Fibroblast of lung (primary cell): Measurements from ENCODE around the gene FGF14. TPM values are rescaled to one million over a fixed set of nuclear protein-coding genes. Genes with fewer than 3 reads are reported as not detected.

Experiments
- DNase-seq, 2 donors: peaks; one replicate each; pipeline versions ENCODE4 v3.0.0 to v3.0.0-alpha.2; 2010; ENCODE audit warnings: low read depth in 2 of 2
- H2AFZ ChIP-seq: 2 replicates; pipeline ENCODE4 v1.5.1; 2012; ENCODE audit warnings: low read length, control low read depth, inconsistent platforms
- H3K27ac ChIP-seq: 2 replicates; pipeline ENCODE4 v1.5.1; 2011; ENCODE audit warnings: low read length, control low read depth; ENCODE audit not compliant: insufficient read depth
- H3K27me3 ChIP-seq: 2 replicates; pipeline ENCODE4 v1.5.1; 2011; ENCODE audit warnings: mild to moderate bottlenecking, low read length; ENCODE audit not compliant: control insufficient read depth, insufficient read depth
- H3K36me3 ChIP-seq: 2 replicates; pipeline ENCODE4 v1.5.1; 2011; ENCODE audit warnings: low read length; ENCODE audit not compliant: control insufficient read depth, insufficient read depth
- H3K4me1 ChIP-seq: 2 replicates; pipeline ENCODE4 v1.5.1; 2011; ENCODE audit warnings: low read length; ENCODE audit not compliant: control insufficient read depth, insufficient read depth; ENCODE audit errors: extremely low read depth
- H3K4me2 ChIP-seq: 2 replicates; pipeline ENCODE4 v1.5.1; 2011; ENCODE audit warnings: low read length, control low read depth; ENCODE audit not compliant: insufficient read depth; ENCODE audit errors: extremely low read depth
- H3K4me3 ChIP-seq, 4 experiments: fragments of 200-600 bp in 1 of 4; sonication (generic) in 1 of 4; replicated peaks in 1 of 4; 2 replicates each; pipeline ENCODE4 v1.5.1; 2011 to 2016; ENCODE audit warnings: low read length in 4 of 4, low read depth in 3 of 4, mild to moderate bottlenecking in 3 of 4, control low read depth in 2 of 4, inconsistent platforms in 1 of 4, mixed read lengths in 1 of 4; ENCODE audit not compliant: insufficient read depth in 1 of 4; ENCODE audit errors: control extremely low read depth in 1 of 4
- H3K79me2 ChIP-seq: 2 replicates; pipeline ENCODE4 v1.5.1; 2012; ENCODE audit warnings: mild to moderate bottlenecking, low read length, inconsistent platforms; ENCODE audit not compliant: control insufficient read depth, insufficient read depth
- H3K9ac ChIP-seq: 2 replicates; pipeline ENCODE4 v1.5.1; 2011; ENCODE audit warnings: mild to moderate bottlenecking, low read length, control low read depth; ENCODE audit not compliant: insufficient read depth
- H3K9me3 ChIP-seq: 2 replicates; pipeline ENCODE4 v1.5.1; 2012; ENCODE audit warnings: low read depth, low read length; ENCODE audit not compliant: control insufficient read depth, insufficient read depth
- H4K20me1 ChIP-seq: 2 replicates; pipeline ENCODE4 v1.5.1; 2011; ENCODE audit warnings: low read length; ENCODE audit not compliant: control insufficient read depth, insufficient read depth; ENCODE audit errors: extremely low read depth
- EZH2 ChIP-seq: IDR thresholded peaks from 2 replicates; pipeline ENCODE4 v1.5.1; 2012; ENCODE audit warnings: low read length, control low read depth, mild to moderate bottlenecking; ENCODE audit errors: missing control alignments
- polyA plus RNA-seq, 2 donors: library from polyadenylated mRNA; depleted of rRNA in 1 of 2; stranded (reverse) in 1 of 2; unstranded in 1 of 2; fragments of >200 nt; gene quantifications; 2 replicates each; pipeline ENCODE4 v1.2.1, GENCODE V29; 2011 to 2012; ENCODE audit warnings: missing spikeins in 1 of 2
- total RNA-seq: library from RNA; depleted of rRNA; stranded (reverse); fragments of >200 nt; gene quantifications from 2 replicates; pipeline ENCODE4 v1.2.1, GENCODE V29; 2014
- TF ChIP-seq, protein P1 (sequence below), 2 donors: IDR thresholded peaks in 1 of 2; conservative IDR thresholded peaks in 1 of 2; 1 replicate in 1 of 2; 2 replicates in 1 of 2; pipeline ENCODE4 v1.5.1; 2011 to 2012; ENCODE audit warnings: low read length in 2 of 2, control low read depth in 1 of 2, inconsistent platforms in 1 of 2, low read depth in 1 of 2, mild to moderate bottlenecking in 1 of 2

The FGF14 gene
- total and polyA plus RNA-seq, 2 donors (not counting 1 experiment from before 2014, with no cell fraction given) = 0.94 to 7.8 TPM

DNA sequence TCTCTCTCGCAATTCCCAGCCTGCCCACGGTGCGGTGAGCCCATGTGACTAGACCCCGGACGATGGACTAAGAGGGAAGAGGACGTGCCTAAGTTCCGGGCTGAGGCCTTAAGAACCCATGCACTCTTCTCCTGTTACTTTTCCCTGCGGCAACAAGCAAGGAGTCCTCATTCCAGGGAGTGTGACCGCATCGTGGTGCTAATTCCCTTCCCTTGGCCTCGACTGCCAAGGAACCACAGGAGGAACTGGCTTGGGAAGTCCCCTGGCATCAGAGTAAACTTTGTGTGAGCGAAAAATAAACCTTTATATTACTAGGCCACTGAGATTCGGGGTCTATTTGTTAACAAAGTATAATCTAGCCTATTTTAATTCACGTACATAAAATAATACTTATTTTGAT lies 34.0 kb downstream of the FGF14 start:
- Histone ChIP-seq H4K20me1 (no peaks in the 10 kb centered on the region), H2AFZ (no peak overlapping the region), H3K4me1 (no peaks in the 10 kb centered on the region), H3K36me3 (no peaks in the 10 kb centered on the region), H3K27ac (no peak overlapping the region), H3K4me3 (no peak overlapping the region), H3K79me2 (no peaks in the 10 kb centered on the region), H3K9me3 (no peaks in the 10 kb centered on the region), H3K4me2 (no peak overlapping the region), H3K9ac (no peak overlapping the region), H3K27me3 (no peaks in the 10 kb centered on the region)
- no peak for TF ChIP-seq EZH2
- TF ChIP-seq, protein P1, sequence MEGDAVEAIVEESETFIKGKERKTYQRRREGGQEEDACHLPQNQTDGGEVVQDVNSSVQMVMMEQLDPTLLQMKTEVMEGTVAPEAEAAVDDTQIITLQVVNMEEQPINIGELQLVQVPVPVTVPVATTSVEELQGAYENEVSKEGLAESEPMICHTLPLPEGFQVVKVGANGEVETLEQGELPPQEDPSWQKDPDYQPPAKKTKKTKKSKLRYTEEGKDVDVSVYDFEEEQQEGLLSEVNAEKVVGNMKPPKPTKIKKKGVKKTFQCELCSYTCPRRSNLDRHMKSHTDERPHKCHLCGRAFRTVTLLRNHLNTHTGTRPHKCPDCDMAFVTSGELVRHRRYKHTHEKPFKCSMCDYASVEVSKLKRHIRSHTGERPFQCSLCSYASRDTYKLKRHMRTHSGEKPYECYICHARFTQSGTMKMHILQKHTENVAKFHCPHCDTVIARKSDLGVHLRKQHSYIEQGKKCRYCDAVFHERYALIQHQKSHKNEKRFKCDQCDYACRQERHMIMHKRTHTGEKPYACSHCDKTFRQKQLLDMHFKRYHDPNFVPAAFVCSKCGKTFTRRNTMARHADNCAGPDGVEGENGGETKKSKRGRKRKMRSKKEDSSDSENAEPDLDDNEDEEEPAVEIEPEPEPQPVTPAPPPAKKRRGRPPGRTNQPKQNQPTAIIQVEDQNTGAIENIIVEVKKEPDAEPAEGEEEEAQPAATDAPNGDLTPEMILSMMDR (conservative IDR thresholded peaks at IDR 0.05 in 1 of 2, IDR thresholded peaks at IDR 0.05 in 1 of 2; ENCODE audit: low read depth in 1 of 2, low read length in 2 of 2) = no peak
- no peak for DNase-seq

DNA sequence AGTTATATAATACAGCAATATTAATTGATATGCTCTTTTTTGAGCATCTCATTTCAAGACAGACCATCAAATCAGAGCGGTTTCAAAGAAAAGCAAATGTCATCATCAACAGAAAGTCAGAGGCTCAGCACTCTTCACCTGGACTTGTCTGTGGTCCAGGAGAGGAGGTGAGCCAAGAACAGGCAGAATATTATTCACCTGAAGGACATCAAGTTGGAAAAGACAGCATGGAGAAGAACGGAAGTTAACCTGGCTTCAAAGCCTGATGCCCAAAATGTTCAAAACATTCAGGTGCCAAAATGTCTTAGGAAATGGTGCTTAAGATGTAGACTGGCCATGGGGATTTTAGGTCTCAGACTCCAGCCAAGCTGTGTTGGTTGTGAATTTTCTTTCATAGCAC lies 40.7 kb downstream of the FGF14 start:
- no peak overlapping the region for H3K9ac ChIP-seq
- H3K9me3 ChIP-seq = no peaks in the 10 kb centered on the region
- no peak for DNase-seq
- no peak overlapping the region for H3K4me3 ChIP-seq
- TF ChIP-seq, protein P1 (conservative IDR thresholded peaks at IDR 0.05 in 1 of 2, IDR thresholded peaks at IDR 0.05 in 1 of 2; ENCODE audit: low read depth in 1 of 2, low read length in 2 of 2) = no peak
- TF ChIP-seq EZH2 = no peak
- no peak overlapping the region for H3K4me2 ChIP-seq
- H4K20me1 ChIP-seq = no peaks in the 10 kb centered on the region
- no peak overlapping the region for H2AFZ ChIP-seq
- no peak overlapping the region for H3K27ac ChIP-seq
- H3K27me3 ChIP-seq = no peaks in the 10 kb centered on the region
- H3K79me2 ChIP-seq = no peaks in the 10 kb centered on the region
- H3K4me1 ChIP-seq = no peaks in the 10 kb centered on the region
- no peaks in the 10 kb centered on the region for H3K36me3 ChIP-seq

DNA sequence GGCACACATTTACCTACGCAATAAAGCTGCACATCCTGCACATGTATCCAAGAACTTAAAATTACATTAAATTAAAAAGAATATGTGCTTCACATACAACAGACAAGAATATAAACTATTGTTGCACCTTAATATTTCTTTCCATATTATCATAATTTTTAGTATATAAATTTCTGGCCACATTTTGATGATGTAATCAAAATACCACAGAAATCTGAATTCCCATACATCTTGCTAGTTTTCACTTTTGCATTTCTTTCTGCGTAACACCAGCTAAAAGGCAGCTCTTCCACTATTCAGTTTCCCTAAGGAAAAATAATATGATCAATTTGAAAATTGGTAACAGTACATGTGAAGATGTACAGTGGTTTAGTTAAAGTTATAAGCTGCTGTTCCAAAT lies 42.6 kb downstream of the FGF14 start:
- H3K36me3 ChIP-seq = no peaks in the 10 kb centered on the region
- no peak for DNase-seq
- H3K4me2 ChIP-seq = no peak overlapping the region
- H4K20me1 ChIP-seq = no peaks in the 10 kb centered on the region
- TF ChIP-seq EZH2 = no peak
- TF ChIP-seq, protein P1 (conservative IDR thresholded peaks at IDR 0.05 in 1 of 2, IDR thresholded peaks at IDR 0.05 in 1 of 2; ENCODE audit: low read depth in 1 of 2, low read length in 2 of 2) = no peak
- H2AFZ ChIP-seq = no peak overlapping the region
- H3K9ac ChIP-seq = no peak overlapping the region
- H3K79me2 ChIP-seq = no peaks in the 10 kb centered on the region
- H3K27ac ChIP-seq = no peak overlapping the region
- no peaks in the 10 kb centered on the region for H3K9me3 ChIP-seq
- H3K27me3 ChIP-seq = no peaks in the 10 kb centered on the region
- no peaks in the 10 kb centered on the region for H3K4me1 ChIP-seq
- no peak overlapping the region for H3K4me3 ChIP-seq
